Neural progenitor cell (in vitro differentiated cells): ENCODE results near the gene PHF10. TPM values are rescaled to one million over a fixed set of nuclear protein-coding genes. Genes with fewer than 3 reads are reported as not detected.

Experiments
- DNase-seq: peaks from one replicate; pipeline ENCODE4 v3.0.0-alpha.2; 2016; ENCODE audit warnings: low spot score
- H2AFZ ChIP-seq: fragments of 200-600 bp; sonication (generic); replicated peaks from 2 replicates; pipeline ENCODE4 v1.6.1; 2016; ENCODE audit warnings: antibody characterized with exemption
- H3F3A ChIP-seq: fragments of 200-600 bp; sonication (generic); 2 replicates; pipeline ENCODE4 v1.6.1; 2016; ENCODE audit warnings: antibody characterized with exemption, low read depth
- H3K27ac ChIP-seq: fragments of 200-600 bp; sonication (generic); 2 replicates; pipeline ENCODE4 v1.5.1; 2016; ENCODE audit warnings: mild to moderate bottlenecking
- H3K27me3 ChIP-seq: fragments of 200-600 bp; sonication (generic); 2 replicates; pipeline ENCODE4 v1.6.1; 2016; ENCODE audit warnings: mild to moderate bottlenecking, moderate library complexity
- H3K36me3 ChIP-seq: fragments of 200-600 bp; sonication (generic); 2 replicates; pipeline ENCODE4 v1.5.1; 2016
- H3K4me1 ChIP-seq: fragments of 200-600 bp; sonication (generic); 2 replicates; pipeline ENCODE4 v1.6.1; 2016; ENCODE audit warnings: mixed run types
- H3K4me2 ChIP-seq: fragments of 200-600 bp; sonication (generic); 2 replicates; pipeline ENCODE4 v1.6.1; 2016
- H3K4me3 ChIP-seq: fragments of 200-600 bp; sonication (generic); 2 replicates; pipeline ENCODE4 v1.5.1; 2016
- H3K79me2 ChIP-seq: fragments of 200-600 bp; sonication (generic); 2 replicates; pipeline ENCODE4 v1.6.1; 2016; ENCODE audit warnings: low read depth
- H3K9ac ChIP-seq: fragments of 200-600 bp; sonication (generic); 2 replicates; pipeline ENCODE4 v1.6.1; 2016
- H3K9me3 ChIP-seq: fragments of 200-600 bp; sonication (generic); 2 replicates; pipeline ENCODE4 v1.5.1; 2016; ENCODE audit warnings: low read depth
- H4K20me1 ChIP-seq: fragments of 200-600 bp; sonication (generic); 2 replicates; pipeline ENCODE4 v1.6.1; 2016; ENCODE audit warnings: low read depth
- H3K27ac Mint-ChIP-seq: 3 replicates; pipeline ENCODE4 v1.8.0; 2021; ENCODE audit warnings: mixed read lengths
- H3K27me3 Mint-ChIP-seq: 2 replicates; pipeline ENCODE4 v1.8.0; 2022; ENCODE audit warnings: low read depth, mild to moderate bottlenecking, inconsistent platforms, moderate library complexity, mixed read lengths; ENCODE audit not compliant: insufficient read depth
- H3K36me3 Mint-ChIP-seq: 3 replicates; pipeline ENCODE4 v1.8.0; 2021; ENCODE audit warnings: mixed read lengths
- H3K4me1 Mint-ChIP-seq: 3 replicates; pipeline ENCODE4 v1.8.0; 2021; ENCODE audit warnings: mixed read lengths
- H3K4me3 Mint-ChIP-seq: 3 replicates; pipeline ENCODE4 v1.8.0; 2021; ENCODE audit warnings: mild to moderate bottlenecking, moderate library complexity, mixed read lengths
- H3K9me3 Mint-ChIP-seq: 3 replicates; pipeline ENCODE4 v1.8.0; 2020; ENCODE audit warnings: mixed read lengths
- CTCF ChIP-seq: fragments of 200-600 bp; sonication (generic); IDR thresholded peaks from 2 replicates; pipeline ENCODE4 v1.5.1; 2017; ENCODE audit warnings: antibody characterized with exemption, mild to moderate bottlenecking
- EZH2 ChIP-seq: fragments of 200-600 bp; sonication (generic); IDR thresholded peaks from 2 replicates; pipeline ENCODE4 v1.6.1; 2017; ENCODE audit warnings: antibody characterized with exemption, mild to moderate bottlenecking, moderate library complexity
- EZH2phosphoT487 ChIP-seq: fragments of 200-600 bp; sonication (generic); IDR thresholded peaks from 2 replicates; pipeline ENCODE4 v1.6.1; 2017; ENCODE audit warnings: antibody characterized with exemption
- total RNA-seq: library from RNA; depleted of rRNA; stranded (reverse); fragments of >200 nt; gene quantifications from 2 replicates; pipeline ENCODE4 v1.2.3, GENCODE V29; 2015; ENCODE audit warnings: low replicate concordance

PHF10 gene
- total RNA-seq, 1 donor from 2014 or later: 43.0 TPM

GRCh38 chr6:169745405-169745804 lies 21.1 kb upstream of the PHF10 start:
- H3F3A ChIP-seq: peaks cover 4% of the 10 kb centered on the region
- peaks cover 11% of the 10 kb centered on the region for H3K79me2 ChIP-seq
- H3K27me3 Mint-ChIP-seq: peaks cover 2% of the 10 kb centered on the region
- peaks cover 13% of the 10 kb centered on the region for H3K36me3 Mint-ChIP-seq
- no peak overlapping the region for H3K27ac Mint-ChIP-seq
- no peak overlapping the region for H2AFZ ChIP-seq
- peaks cover 11% of the 10 kb centered on the region for H3K9me3 Mint-ChIP-seq
- no peaks in the 10 kb centered on the region for H3K36me3 ChIP-seq
- H4K20me1 ChIP-seq: no peaks in the 10 kb centered on the region
- peaks cover 7% of the 10 kb centered on the region for H3K4me1 ChIP-seq
- no peak overlapping the region for H3K4me3 ChIP-seq
- H3K27me3 ChIP-seq: peaks cover 6% of the 10 kb centered on the region
- H3K9ac ChIP-seq: no peak overlapping the region
- no peak overlapping the region for H3K27ac ChIP-seq
- DNase-seq: no peak
- H3K4me1 Mint-ChIP-seq: peaks cover 8% of the 10 kb centered on the region
- H3K4me2 ChIP-seq: no peak overlapping the region
- no peaks in the 10 kb centered on the region for H3K9me3 ChIP-seq
- no peak overlapping the region for H3K4me3 Mint-ChIP-seq
- TF ChIP-seq EZH2phosphoT487 (no peak), EZH2 (no peak), CTCF (no peak)

- no peak overlapping the region for H3K9ac ChIP-seq
- Mint-ChIP-seq H3K4me1 (peaks cover 3% of the 10 kb centered on the region), H3K9me3 (peaks cover 10% of the 10 kb centered on the region), H3K36me3 (peaks cover 3% of the 10 kb centered on the region), H3K27ac (no peak overlapping the region), H3K4me3 (no peak overlapping the region), H3K27me3 (peaks cover 3% of the 10 kb centered on the region)
- H4K20me1 ChIP-seq: no peaks in the 10 kb centered on the region
- H3K4me3 ChIP-seq: no peak overlapping the region
- no peaks in the 10 kb centered on the region for H3K9me3 ChIP-seq
- H3K4me2 ChIP-seq: no peak overlapping the region
- no peak overlapping the region for H3K27ac ChIP-seq
- no peaks in the 10 kb centered on the region for H3K36me3 ChIP-seq
- no peaks in the 10 kb centered on the region for H3K4me1 ChIP-seq
- no peaks in the 10 kb centered on the region for H3F3A ChIP-seq
- no peak overlapping the region for H2AFZ ChIP-seq
- DNase-seq: no peak
- peaks cover 6% of the 10 kb centered on the region for H3K27me3 ChIP-seq
- no peak for TF ChIP-seq EZH2phosphoT487
- TF ChIP-seq CTCF: no peak
- no peak for TF ChIP-seq EZH2
- H3K79me2 ChIP-seq: no peaks in the 10 kb centered on the region
Observed at GRCh38 chr6:169741344-169741743, 17.0 kb upstream of the PHF10 start.

GRCh38 chr6:169738976-169739529 lies 14.8 kb upstream of the PHF10 start:
- DNase-seq: no peak
- Histone ChIP-seq H3F3A (no peaks in the 10 kb centered on the region), H4K20me1 (no peaks in the 10 kb centered on the region), H3K9me3 (no peaks in the 10 kb centered on the region), H3K27ac (no peak overlapping the region), H3K27me3 (no peaks in the 10 kb centered on the region), H3K36me3 (no peaks in the 10 kb centered on the region), H3K9ac (no peak overlapping the region), H3K4me2 (no peak overlapping the region), H3K4me3 (no peak overlapping the region), H2AFZ (no peak overlapping the region), H3K79me2 (no peaks in the 10 kb centered on the region), H3K4me1 (no peaks in the 10 kb centered on the region)
- TF ChIP-seq EZH2phosphoT487 (no peak), CTCF (no peak), EZH2 (no peak)
- Mint-ChIP-seq H3K4me3 (no peak overlapping the region), H3K27ac (no peak overlapping the region), H3K4me1 (peaks cover 3% of the 10 kb centered on the region), H3K36me3 (no peaks in the 10 kb centered on the region), H3K9me3 (no peaks in the 10 kb centered on the region), H3K27me3 (peaks cover 3% of the 10 kb centered on the region)
